Measurements from ENCODE around the gene LMLN. TPM values are rescaled to one million over a fixed set of nuclear protein-coding genes. Genes with fewer than 3 reads are reported as not detected.

LMLN gene
- polyA plus RNA-seq, 1 of the 3 experiments (the other 2 are of a cell fraction) = 7.4 TPM

GRCh38 chr3:197989651-197990050 lies 29.6 kb downstream of the LMLN start:
- POLR2A ChIA-PET = no interaction called here
- 74% methylated on average over 4 of the region's 4 CpGs for WGBS (ENCODE audit: low lambda C conversion rate)
- no peaks in the 10 kb centered on the region for H4K20me1 ChIP-seq (ENCODE audit: insufficient read depth)

More at GRCh38 chr3:197989651-197990050, 29.6 kb downstream of the LMLN start:
- Histone ChIP-seq H3K27me3 (ENCODE audit: insufficient read depth) (no peaks in the 10 kb centered on the region), H3K9ac (no peak overlapping the region), H3K27ac (ENCODE audit: low read depth in 2 of 2, low read length in 1 of 2) (no peak overlapping the region), H3K4me1 (ENCODE audit: control insufficient read depth in 1 of 2, insufficient read depth in 2 of 2, low read depth in 1 of 2, low read length in 1 of 2) (no peaks in the 10 kb centered on the region), H2AFZ (ENCODE audit: low read depth) (no peak overlapping the region), H3K9me2 (0 out of 2 replicates have a peak, but pooled peaks cover 4% of the 10 kb centered on the region), H3K36me3 (replicated peaks in 1 of 2; ENCODE audit: control insufficient read depth in 1 of 2, insufficient read depth in 2 of 2, low read length in 1 of 2) (peaks cover 0 to 21% of the 10 kb centered on the region in 2 experiments), H3K4me2 (no peak overlapping the region), H3F3A (replicated peaks; ENCODE audit: insufficient read depth) (no peaks in the 10 kb centered on the region), H3K4me3 (ENCODE audit: low read depth in 2 of 2, low read length in 1 of 2) (no peak overlapping the region), H3K79me2 (ENCODE audit: insufficient read depth) (no peaks in the 10 kb centered on the region), H3K9me3 (no peaks in the 10 kb centered on the region)
- CTCF ChIA-PET = interaction anchor here (1.6 kb wide), 1 partner anchor 43 kb away, joined by 4 read pairs; no protein-coding TSS in a partner anchor
- DNase-seq = no peak
- TF ChIP-seq ELF1 (IDR thresholded peaks at IDR 0.05) (no peak), REST (IDR thresholded peaks at IDR 0.05; ENCODE audit: low read depth, low read length) (no peak), GATA2 (CRISPR knock-in tag; IDR thresholded peaks at IDR 0.05) (no peak), IRF3 (IDR thresholded peaks at IDR 0.05; ENCODE audit: low read depth, low read length) (no peak), PBX3 (IDR thresholded peaks at IDR 0.05) (no peak), GABPA (IDR thresholded peaks at IDR 0.05; ENCODE audit: low read depth) (no peak), NRF1 (IDR thresholded peaks at IDR 0.05; ENCODE audit: low read depth, low read length) (no peak), FOXJ3 (CRISPR knock-in tag; IDR thresholded peaks at IDR 0.05) (no peak), USF2 (IDR thresholded peaks at IDR 0.05; ENCODE audit: borderline replicate concordance, low read depth, low read length) (no peak), MAX (IDR thresholded peaks at IDR 0.05; ENCODE audit: low read depth) (no peak), MXI1 (IDR thresholded peaks at IDR 0.05; ENCODE audit: low read depth, low read length) (no peak), RCOR1 (IDR thresholded peaks at IDR 0.05; ENCODE audit: low read length) (no peak), YY1 (IDR thresholded peaks at IDR 0.05; ENCODE audit: low read depth) (no peak), MEF2A (IDR thresholded peaks at IDR 0.05; ENCODE audit: borderline replicate concordance, low read depth) (no peak), RAD21 (IDR thresholded peaks at IDR 0.05; ENCODE audit: low read length) (no peak), USF1 (IDR thresholded peaks at IDR 0.05; ENCODE audit: borderline replicate concordance, low read depth) (no peak), RXRA (IDR thresholded peaks at IDR 0.05; ENCODE audit: borderline replicate concordance, low read depth) (no peak), POLR2AphosphoS5 (IDR thresholded peaks at IDR 0.05; ENCODE audit: low read depth, low read length) (no peak)

Data from SK-N-SH (cell line).